Astrocyte (in vitro differentiated cells and primary cell): ENCODE data around the gene ADSS1.

ENCODE experiments used
- CTCF ChIP-seq: IDR thresholded peaks from 2 replicates; pipeline ENCODE4 v1.5.1; 2011; ENCODE audit warnings: low read depth, mild to moderate bottlenecking, inconsistent platforms, low read length, moderate library complexity; ENCODE audit not compliant: insufficient read depth
- EZH2 ChIP-seq: IDR thresholded peaks from 2 replicates; pipeline ENCODE4 v1.6.1; 2012; ENCODE audit warnings: mild to moderate bottlenecking, low read length, inconsistent platforms; ENCODE audit not compliant: insufficient read depth

GRCh38 chr14:104784846-104785707 is 61.0 kb downstream of the ADSS1 start:
- no peak for TF ChIP-seq EZH2
- no peak for TF ChIP-seq CTCF
